Subcutaneous abdominal adipose tissue (tissue), 5 donors: Measurements from ENCODE around the gene UCK2.
A peak's percentile ranks its signal among the peaks of the same experiment; 100 is the strongest.

ENCODE experiments used
- H3K27ac ChIP-seq: one replicate; pipeline ENCODE4 v1.7.0; 2013; ENCODE audit warnings: low read depth, mild to moderate bottlenecking, inconsistent platforms, low read length, moderate library complexity
- H3K27me3 ChIP-seq, 5 donors: one replicate each; pipeline ENCODE4 v1.7.0; 2013; ENCODE audit warnings: low read length in 5 of 5, inconsistent platforms in 1 of 5; ENCODE audit not compliant: control insufficient read depth in 5 of 5, insufficient read depth in 4 of 5
- H3K36me3 ChIP-seq, 5 donors: one replicate each; pipeline ENCODE4 v1.7.0; 2013; ENCODE audit warnings: low read length in 5 of 5; ENCODE audit not compliant: control insufficient read depth in 5 of 5, insufficient read depth in 5 of 5
- H3K4me1 ChIP-seq, 5 donors: one replicate each; pipeline ENCODE4 v1.7.0; 2013; ENCODE audit warnings: low read length in 5 of 5, mild to moderate bottlenecking in 3 of 5, moderate library complexity in 1 of 5; ENCODE audit not compliant: control insufficient read depth in 5 of 5, insufficient read depth in 5 of 5
- H3K4me3 ChIP-seq, 5 donors: one replicate each; pipeline ENCODE4 v1.7.0; 2013; ENCODE audit warnings: low read length in 5 of 5, low read depth in 1 of 5
- H3K9ac ChIP-seq, 5 donors: one replicate each; pipeline ENCODE4 v1.7.0; 2013; ENCODE audit warnings: low read length in 5 of 5, mild to moderate bottlenecking in 4 of 5, moderate library complexity in 3 of 5
- H3K9me3 ChIP-seq, 5 donors: one replicate each; pipeline ENCODE4 v1.7.0; 2013; ENCODE audit warnings: low read length in 5 of 5; ENCODE audit not compliant: control insufficient read depth in 5 of 5
- donor health status: healthy.
- donor health status: healthy.
- donor health status: healthy.
- donor health status: healthy.
- donor health status: healthy.

Gene UCK2

DNA sequence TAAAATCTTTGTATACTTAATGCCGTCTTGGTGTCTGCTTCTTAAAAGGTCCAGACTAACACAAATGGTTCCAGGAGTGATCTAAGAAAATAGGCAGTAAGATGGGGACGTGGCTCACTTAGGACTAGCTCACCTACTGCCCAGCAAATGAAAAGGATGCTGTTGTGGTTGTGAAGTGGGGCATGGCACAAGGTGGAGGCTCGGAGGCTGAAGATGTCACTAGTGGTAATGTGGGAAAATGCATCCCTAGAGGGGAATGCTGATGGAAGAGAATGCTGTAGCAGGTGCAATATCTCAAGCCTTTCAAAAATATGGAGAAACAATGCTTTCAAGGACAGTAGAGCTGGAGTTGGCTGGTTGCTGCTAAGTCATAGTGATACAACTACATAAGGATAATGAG lies 11.3 kb upstream of the UCK2 start:
- Histone ChIP-seq H3K36me3 (no peaks in the 10 kb centered on the region), H3K9ac (no peak overlapping the region), H3K27ac (no peak overlapping the region), H3K4me1 (peaks cover 0 to 4% (median 0%) of the 10 kb centered on the region in 5 donors), H3K9me3 (no peaks in the 10 kb centered on the region), H3K4me3 (no peak overlapping the region), H3K27me3 (no peaks in the 10 kb centered on the region)

DNA sequence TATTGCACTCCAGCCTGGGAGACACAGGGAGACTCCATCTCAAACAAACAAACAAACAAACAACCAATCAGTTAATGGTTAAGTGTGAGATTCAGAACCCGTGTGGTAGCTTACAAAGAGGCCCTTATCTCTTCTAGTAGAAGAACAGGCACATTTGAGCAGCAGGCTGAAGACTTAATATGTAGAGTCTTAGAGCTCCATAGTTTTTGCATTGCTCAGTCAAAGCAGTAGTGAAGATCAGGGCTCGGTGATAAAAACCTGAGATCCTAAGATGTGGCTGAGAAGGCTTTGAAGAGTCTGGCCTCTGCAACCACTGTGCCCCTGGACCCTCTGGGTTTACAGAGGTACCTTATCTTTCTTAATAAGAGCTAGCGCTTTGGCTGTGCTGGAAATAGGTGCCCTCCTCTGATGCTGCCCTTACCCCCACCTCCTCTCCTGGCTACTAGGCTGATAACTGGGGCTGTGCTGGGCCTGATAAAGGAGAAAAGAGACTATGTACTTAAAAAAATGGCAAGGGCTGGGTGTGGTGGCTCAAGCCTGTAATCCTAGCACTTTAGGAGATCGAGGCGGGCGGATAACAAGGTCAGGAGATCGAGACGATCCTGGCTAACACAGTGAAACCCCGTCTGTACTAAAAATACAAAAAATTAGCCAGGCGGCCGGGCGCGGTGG lies 10.5 kb upstream of the UCK2 start:
- H3K4me1 ChIP-seq, result peaks cover 0 to 4% (median 0%) of the 10 kb centered on the region in 5 donors
- no peaks in the 10 kb centered on the region for H3K36me3 ChIP-seq
- H3K4me3 ChIP-seq, result no peak overlapping the region
- no peak overlapping the region for H3K9ac ChIP-seq
- no peaks in the 10 kb centered on the region for H3K9me3 ChIP-seq
- H3K27ac ChIP-seq, result no peak overlapping the region
- H3K27me3 ChIP-seq, result no peaks in the 10 kb centered on the region

DNA sequence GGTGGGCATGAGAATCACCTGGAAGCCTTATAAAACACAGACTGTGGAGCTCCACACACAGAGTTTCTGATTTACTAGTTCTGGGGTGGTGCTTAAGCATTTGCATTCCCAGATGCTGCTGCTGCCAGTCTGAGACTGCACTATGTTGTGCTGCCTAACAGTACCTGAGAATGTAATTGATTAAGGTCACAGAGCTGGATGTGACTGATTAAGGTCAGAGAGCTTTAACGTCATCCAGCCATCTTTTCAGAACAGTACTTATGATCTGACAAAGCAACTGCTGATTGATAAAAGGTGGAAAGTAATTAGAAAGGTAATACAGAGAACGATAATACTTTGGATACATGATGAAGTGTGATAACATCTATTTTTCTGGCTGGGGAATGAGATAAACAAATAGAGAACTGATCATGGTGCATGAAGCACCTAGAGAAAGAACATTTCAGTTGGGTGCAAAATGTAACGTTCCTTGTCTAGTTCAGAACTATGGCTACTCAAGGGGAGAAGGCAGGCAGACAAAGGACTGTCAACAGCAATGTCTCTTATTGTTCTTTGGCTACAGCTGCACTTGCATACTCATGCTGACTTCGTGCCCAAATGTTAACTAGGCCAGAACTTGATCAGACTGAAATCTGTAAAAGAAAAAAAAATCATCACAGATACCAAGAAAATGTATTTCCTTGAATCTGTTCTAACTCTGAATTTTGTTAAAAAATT lies 3.7 kb upstream of the UCK2 start:
- Histone ChIP-seq H3K36me3 (no peaks in the 10 kb centered on the region), H3K27ac (no peak overlapping the region), H3K9me3 (no peaks in the 10 kb centered on the region), H3K4me1 (peaks cover 2 to 16% (median 10%) of the 10 kb centered on the region in 5 donors), H3K9ac (no peak overlapping the region), H3K27me3 (no peaks in the 10 kb centered on the region), H3K4me3 (no peak overlapping the region)

DNA sequence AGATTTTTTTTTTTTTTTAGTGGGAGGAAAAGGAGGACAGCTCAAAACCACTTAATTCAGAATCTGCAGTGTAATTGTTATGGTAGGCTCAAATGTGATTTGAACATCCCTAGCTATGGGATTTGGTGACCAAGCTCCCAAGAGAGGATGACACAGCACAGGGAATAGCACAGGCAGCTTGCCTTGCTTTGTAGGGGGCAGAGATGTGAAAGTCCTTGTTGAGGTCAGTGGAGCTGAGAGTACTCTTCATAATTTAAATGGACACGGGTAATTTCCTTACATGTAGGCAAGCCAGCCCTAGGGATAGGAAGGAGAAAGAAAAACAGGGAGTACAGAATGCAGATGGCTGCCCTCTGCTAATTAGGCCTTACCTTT lies 3.2 kb upstream of the UCK2 start:
- H3K9ac ChIP-seq, result no peak overlapping the region
- no peaks in the 10 kb centered on the region for H3K27me3 ChIP-seq
- no peaks in the 10 kb centered on the region for H3K36me3 ChIP-seq
- H3K9me3 ChIP-seq, result no peaks in the 10 kb centered on the region
- no peak overlapping the region for H3K27ac ChIP-seq
- peaks cover 2 to 22% (median 16%) of the 10 kb centered on the region in 5 donors for H3K4me1 ChIP-seq
- no peak overlapping the region for H3K4me3 ChIP-seq

DNA sequence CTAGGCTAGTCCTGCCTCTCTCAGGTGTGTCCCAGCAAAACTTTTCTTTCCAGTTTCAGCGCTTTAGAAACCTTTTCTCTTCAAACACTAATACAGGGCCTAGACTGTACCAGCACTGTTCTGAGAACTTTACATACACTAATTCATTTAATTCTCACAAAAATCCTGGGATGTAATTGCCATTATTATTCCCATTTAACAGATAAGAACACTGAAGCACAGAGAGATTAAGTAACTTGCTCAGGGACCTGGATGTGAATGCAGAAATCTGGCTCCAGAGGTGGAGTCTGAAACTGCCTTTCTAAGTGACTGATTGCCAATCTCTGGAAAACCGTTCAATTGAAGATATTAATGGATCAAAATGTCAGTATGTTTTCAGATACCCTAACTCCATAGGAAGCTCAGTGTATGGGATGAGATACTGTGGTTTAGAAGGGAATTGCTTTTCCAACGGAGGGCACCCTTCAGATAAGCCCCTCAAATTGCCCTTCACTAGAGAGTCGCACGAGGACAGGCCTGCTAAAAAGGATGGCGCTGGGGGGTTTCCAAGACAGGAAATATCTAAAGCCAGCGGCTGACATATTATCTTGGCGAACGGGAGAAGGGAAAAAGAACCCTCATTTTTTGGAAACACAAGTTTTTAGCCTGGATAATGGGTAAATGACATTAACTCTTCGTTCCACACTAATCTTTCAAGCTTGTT lies 698 bp upstream of the UCK2 start:
- H3K4me1 ChIP-seq, result peaks cover 2 to 24% (median 17%) of the 10 kb centered on the region in 5 donors
- H3K9ac ChIP-seq, result peak overlapping the region in 3 of 5 donors; percentile 28 to 55 (median 53)
- no peaks in the 10 kb centered on the region for H3K36me3 ChIP-seq
- peak overlapping the region; percentile 24 for H3K27ac ChIP-seq
- no peaks in the 10 kb centered on the region for H3K9me3 ChIP-seq
- H3K4me3 ChIP-seq, result peak overlapping the region; percentile 35 to 90 (median 84)
- H3K27me3 ChIP-seq, result no peaks in the 10 kb centered on the region

DNA sequence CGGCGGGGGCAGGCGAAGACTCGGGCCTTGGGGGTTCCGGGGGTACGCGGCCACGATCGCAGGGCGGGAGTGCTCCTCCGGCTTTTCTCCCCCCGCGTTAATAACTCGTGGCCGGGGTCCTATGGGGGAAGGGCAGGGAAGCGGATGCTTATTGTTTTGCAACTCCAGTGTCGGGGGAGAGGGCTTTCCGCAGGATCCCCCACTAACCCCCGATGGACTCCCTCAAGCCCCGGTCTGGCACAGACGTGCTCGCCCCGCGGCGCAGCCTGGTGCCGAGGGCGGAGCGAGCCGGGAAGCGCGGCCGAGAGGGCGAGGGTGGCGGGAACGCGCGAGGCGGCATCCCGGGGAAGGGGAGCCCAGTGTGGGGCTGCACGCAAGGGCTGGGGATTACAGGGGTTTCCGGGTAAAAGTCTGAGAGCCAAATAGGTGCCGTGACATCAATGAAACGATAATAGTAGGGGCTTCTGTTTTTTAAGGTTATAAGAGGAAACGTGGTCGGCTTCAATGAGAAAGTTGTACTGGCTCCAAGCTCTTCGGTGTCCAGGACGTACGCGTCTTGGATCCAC lies 772 bp downstream of the UCK2 start:
- Histone ChIP-seq H3K4me3 (peak overlapping the region; percentile 84 to 94 (median 90)), H3K36me3 (no peaks in the 10 kb centered on the region), H3K27ac (peak overlapping the region; percentile 81), H3K27me3 (no peaks in the 10 kb centered on the region), H3K9ac (peak overlapping the region; percentile 60 to 82 (median 74)), H3K4me1 (peaks cover 2 to 24% (median 17%) of the 10 kb centered on the region in 5 donors), H3K9me3 (no peaks in the 10 kb centered on the region)

DNA sequence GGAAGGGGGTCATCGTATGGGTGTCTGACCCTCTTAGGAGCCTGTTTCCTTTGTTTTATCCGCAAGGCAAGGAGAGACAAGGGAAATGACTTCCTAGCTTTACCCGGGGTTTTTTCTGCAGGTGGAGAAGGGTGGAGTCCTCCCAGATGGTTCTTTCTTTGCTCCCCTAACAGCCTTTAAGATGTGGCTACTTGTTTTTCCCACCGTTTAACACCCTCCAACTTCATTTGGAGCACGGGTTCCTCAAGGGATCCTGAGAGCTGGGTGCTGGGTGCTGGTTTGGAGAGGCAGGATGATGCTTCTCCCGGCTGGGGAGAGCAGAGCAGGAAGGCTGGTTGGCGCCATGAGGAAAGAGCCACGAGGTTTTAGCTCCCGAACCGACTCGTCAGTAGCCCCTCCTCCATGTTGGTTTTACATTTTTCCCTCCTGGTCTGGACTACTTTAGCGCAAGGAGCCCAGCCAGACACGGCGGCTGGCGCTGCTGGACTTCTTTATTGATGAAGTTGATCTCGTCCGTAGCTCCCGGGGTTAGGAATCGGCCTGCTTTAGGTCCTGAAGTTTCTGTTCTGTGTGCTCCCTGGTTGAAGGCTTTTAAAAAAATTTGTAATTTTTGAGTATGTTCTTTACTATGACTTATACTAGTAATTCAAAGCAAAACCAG lies 1.4 kb downstream of the UCK2 start:
- Histone ChIP-seq H3K4me1 (peaks cover 2 to 24% (median 17%) of the 10 kb centered on the region in 5 donors), H3K27ac (peak overlapping the region; percentile 81), H3K36me3 (no peaks in the 10 kb centered on the region), H3K9ac (peak overlapping the region; percentile 60 to 82 (median 74)), H3K27me3 (no peaks in the 10 kb centered on the region), H3K4me3 (peak overlapping the region; percentile 84 to 94 (median 90)), H3K9me3 (no peaks in the 10 kb centered on the region)

DNA sequence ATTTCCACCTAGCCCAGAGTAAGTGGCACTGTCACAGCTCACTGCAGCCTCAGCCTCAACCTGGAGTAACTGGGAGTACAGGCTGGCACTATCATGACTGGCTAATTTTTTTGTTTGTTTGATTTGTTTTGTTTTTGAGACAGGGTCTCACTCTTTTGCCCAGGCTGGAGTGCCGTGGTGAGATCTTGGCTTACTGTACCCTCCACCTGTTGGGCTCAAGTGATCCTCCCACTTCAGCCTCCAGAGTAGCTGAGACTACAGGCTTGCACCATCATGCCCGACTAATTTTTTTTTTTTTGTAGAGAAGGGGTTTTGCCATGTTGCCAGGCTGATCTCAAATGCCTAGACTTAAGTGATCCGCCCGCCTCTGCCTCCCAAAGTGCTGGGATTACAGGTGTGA lies 2.5 kb downstream of the UCK2 start:
- Histone ChIP-seq H3K27ac (no peak overlapping the region), H3K4me3 (no peak overlapping the region), H3K9ac (no peak overlapping the region), H3K27me3 (no peaks in the 10 kb centered on the region), H3K4me1 (peaks cover 2 to 24% (median 17%) of the 10 kb centered on the region in 5 donors), H3K36me3 (no peaks in the 10 kb centered on the region), H3K9me3 (no peaks in the 10 kb centered on the region)

DNA sequence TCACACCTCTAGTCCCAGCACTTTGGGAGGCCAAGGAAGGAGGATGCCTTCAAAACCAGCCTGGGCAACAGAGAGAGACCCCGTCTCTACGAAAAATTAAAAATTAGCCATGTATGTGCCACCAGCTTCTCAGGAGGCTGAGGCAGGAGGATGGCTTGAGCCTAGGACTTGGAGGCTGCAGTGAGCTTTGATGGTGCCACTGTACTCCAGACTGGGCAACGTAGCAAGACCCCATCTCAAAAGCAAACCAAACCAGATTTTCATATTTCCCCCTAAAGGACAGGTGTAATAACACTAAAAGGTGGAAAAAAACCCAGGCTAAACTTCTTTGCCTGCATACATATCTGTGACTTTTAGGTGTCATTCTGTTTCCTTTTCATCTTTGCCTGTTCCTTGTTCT lies 3.7 kb downstream of the UCK2 start:
- Histone ChIP-seq H3K36me3 (no peaks in the 10 kb centered on the region), H3K9ac (no peak overlapping the region), H3K27me3 (no peaks in the 10 kb centered on the region), H3K27ac (no peak overlapping the region), H3K9me3 (no peaks in the 10 kb centered on the region), H3K4me1 (peaks cover 2 to 24% (median 17%) of the 10 kb centered on the region in 5 donors), H3K4me3 (no peak overlapping the region)
